ENCODE measurements around the gene USP40.

DNA sequence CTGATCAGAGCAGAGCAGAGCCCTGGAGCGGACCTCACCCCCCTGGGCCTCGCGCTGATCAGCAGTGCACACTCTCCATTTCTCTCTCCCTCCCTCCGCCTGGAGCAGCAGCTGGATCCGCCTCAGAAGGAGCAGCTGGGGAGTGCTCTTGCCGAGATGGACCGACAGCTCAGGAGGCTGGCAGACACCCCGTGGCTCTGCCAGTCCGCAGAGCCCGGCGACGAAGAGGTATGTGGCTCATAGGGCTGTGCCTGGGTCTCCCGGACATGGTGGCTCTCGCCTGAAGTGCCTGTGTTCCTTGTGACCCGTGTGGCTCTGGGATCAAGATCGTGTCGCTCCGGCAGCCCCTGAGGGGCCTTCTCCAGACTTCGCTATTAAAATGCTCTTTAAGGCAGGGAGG is 102.5 kb downstream of the USP40 start:
- TF ChIP-seq, protein P1, sequence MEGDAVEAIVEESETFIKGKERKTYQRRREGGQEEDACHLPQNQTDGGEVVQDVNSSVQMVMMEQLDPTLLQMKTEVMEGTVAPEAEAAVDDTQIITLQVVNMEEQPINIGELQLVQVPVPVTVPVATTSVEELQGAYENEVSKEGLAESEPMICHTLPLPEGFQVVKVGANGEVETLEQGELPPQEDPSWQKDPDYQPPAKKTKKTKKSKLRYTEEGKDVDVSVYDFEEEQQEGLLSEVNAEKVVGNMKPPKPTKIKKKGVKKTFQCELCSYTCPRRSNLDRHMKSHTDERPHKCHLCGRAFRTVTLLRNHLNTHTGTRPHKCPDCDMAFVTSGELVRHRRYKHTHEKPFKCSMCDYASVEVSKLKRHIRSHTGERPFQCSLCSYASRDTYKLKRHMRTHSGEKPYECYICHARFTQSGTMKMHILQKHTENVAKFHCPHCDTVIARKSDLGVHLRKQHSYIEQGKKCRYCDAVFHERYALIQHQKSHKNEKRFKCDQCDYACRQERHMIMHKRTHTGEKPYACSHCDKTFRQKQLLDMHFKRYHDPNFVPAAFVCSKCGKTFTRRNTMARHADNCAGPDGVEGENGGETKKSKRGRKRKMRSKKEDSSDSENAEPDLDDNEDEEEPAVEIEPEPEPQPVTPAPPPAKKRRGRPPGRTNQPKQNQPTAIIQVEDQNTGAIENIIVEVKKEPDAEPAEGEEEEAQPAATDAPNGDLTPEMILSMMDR (conservative IDR thresholded peaks at IDR 0.05): no peak
- no peak for TF ChIP-seq EZH2 (IDR thresholded peaks at IDR 0.05; ENCODE audit: low read depth)

Data from PC-9 (cell line).